Osteoblast (primary cell): Measurements from ENCODE around the gene EPHB2. TPM values are rescaled to one million over a fixed set of nuclear protein-coding genes. Genes with fewer than 3 reads are reported as not detected.

ENCODE experiments used
- DNase-seq: peaks from one replicate; pipeline ENCODE4 v3.0.0; 2011; ENCODE audit warnings: low spot score, mixed read lengths; ENCODE audit not compliant: insufficient read length; ENCODE audit errors: missing footprints
- H2AFZ ChIP-seq: 2 replicates; pipeline ENCODE4 v1.6.0; 2011; ENCODE audit warnings: mild to moderate bottlenecking, low read length
- H3K27ac ChIP-seq: 2 replicates; pipeline ENCODE4 v1.5.1; 2011; ENCODE audit warnings: mild to moderate bottlenecking, low read depth, low read length, moderate library complexity
- H3K27me3 ChIP-seq: 2 replicates; pipeline ENCODE4 v1.6.0; 2012; ENCODE audit warnings: mild to moderate bottlenecking, control low read depth, inconsistent platforms, low read length, moderate library complexity; ENCODE audit not compliant: insufficient read depth
- H3K36me3 ChIP-seq: 2 replicates; pipeline ENCODE4 v1.5.1; 2011; ENCODE audit warnings: mild to moderate bottlenecking, low read length, control low read depth, moderate library complexity; ENCODE audit not compliant: insufficient read depth
- H3K4me1 ChIP-seq: 2 replicates; pipeline ENCODE4 v1.5.1; 2011; ENCODE audit warnings: mild to moderate bottlenecking, low read length, control low read depth, moderate library complexity; ENCODE audit not compliant: insufficient read depth
- H3K4me2 ChIP-seq: 2 replicates; pipeline ENCODE4 v1.6.0; 2011; ENCODE audit warnings: mild to moderate bottlenecking, low read length; ENCODE audit not compliant: insufficient read depth
- H3K4me3 ChIP-seq: fragments of 200-600 bp; sonication (generic); 3 replicates; pipeline ENCODE4 v1.5.1; 2012; ENCODE audit warnings: mild to moderate bottlenecking, low read length, inconsistent platforms; ENCODE audit not compliant: insufficient read depth
- H3K79me2 ChIP-seq: 2 replicates; pipeline ENCODE4 v1.6.0; 2012; ENCODE audit warnings: mild to moderate bottlenecking, low read length, control low read depth, inconsistent platforms; ENCODE audit not compliant: insufficient read depth
- H3K9me3 ChIP-seq: 2 replicates; pipeline ENCODE4 v1.5.1; 2011; ENCODE audit warnings: low read depth, low read length, control low read depth
- H4K20me1 ChIP-seq: 2 replicates; pipeline ENCODE4 v1.6.0; 2012; ENCODE audit warnings: mild to moderate bottlenecking, low read length, control low read depth; ENCODE audit not compliant: insufficient read depth
- CTCF ChIP-seq: IDR thresholded peaks from 2 replicates; pipeline ENCODE4 v1.5.1; 2011; ENCODE audit warnings: mild to moderate bottlenecking, low read depth, low read length, moderate library complexity; ENCODE audit errors: extremely low read depth
- total RNA-seq: library from RNA; depleted of rRNA; stranded (reverse); fragments of >200 nt; gene quantifications from 2 replicates; pipeline ENCODE4 v1.2.3, GENCODE V29; 2012

Gene EPHB2
- total RNA-seq, 1 donor: 8.7 TPM

GRCh38 chr1:22949822-22950331 is 239.2 kb downstream of the EPHB2 start:
- TF ChIP-seq CTCF: no peak
- H3K4me1 ChIP-seq: no peaks in the 10 kb centered on the region
- H3K79me2 ChIP-seq: no peaks in the 10 kb centered on the region
- H3K27me3 ChIP-seq: peaks cover 62% of the 10 kb centered on the region
- no peaks in the 10 kb centered on the region for H3K36me3 ChIP-seq
- no peak overlapping the region for H3K27ac ChIP-seq
- H3K4me3 ChIP-seq: no peak overlapping the region
- H3K9me3 ChIP-seq: no peaks in the 10 kb centered on the region
- H3K4me2 ChIP-seq: no peak overlapping the region
- DNase-seq: peak; percentile 67
- H4K20me1 ChIP-seq: no peaks in the 10 kb centered on the region
- H2AFZ ChIP-seq: no peak overlapping the region

- H4K20me1 ChIP-seq: no peaks in the 10 kb centered on the region
- no peaks in the 10 kb centered on the region for H3K4me1 ChIP-seq
- peaks cover 69% of the 10 kb centered on the region for H3K27me3 ChIP-seq
- no peak for TF ChIP-seq CTCF
- H3K4me3 ChIP-seq: no peak overlapping the region
- DNase-seq: no peak
- H2AFZ ChIP-seq: no peak overlapping the region
- no peaks in the 10 kb centered on the region for H3K9me3 ChIP-seq
- H3K79me2 ChIP-seq: no peaks in the 10 kb centered on the region
- no peak overlapping the region for H3K4me2 ChIP-seq
- no peaks in the 10 kb centered on the region for H3K36me3 ChIP-seq
- H3K27ac ChIP-seq: no peak overlapping the region
These were observed 241.2 kb downstream of the EPHB2 start for GRCh38 chr1:22951796-22952195.

- TF ChIP-seq CTCF: no peak
- Histone ChIP-seq H3K4me3 (no peak overlapping the region), H3K79me2 (no peaks in the 10 kb centered on the region), H4K20me1 (no peaks in the 10 kb centered on the region), H3K9me3 (no peaks in the 10 kb centered on the region), H3K27me3 (peaks cover 63% of the 10 kb centered on the region), H3K27ac (no peak overlapping the region), H3K4me2 (no peak overlapping the region), H3K4me1 (no peaks in the 10 kb centered on the region), H2AFZ (no peak overlapping the region), H3K36me3 (no peaks in the 10 kb centered on the region)
- DNase-seq: no peak
These were observed 242.0 kb downstream of the EPHB2 start for GRCh38 chr1:22952694-22953056.

GRCh38 chr1:22953057-22953739 is 242.6 kb downstream of the EPHB2 start:
- no peaks in the 10 kb centered on the region for H4K20me1 ChIP-seq
- TF ChIP-seq CTCF: no peak
- no peak overlapping the region for H3K4me2 ChIP-seq
- H3K27ac ChIP-seq: no peak overlapping the region
- no peaks in the 10 kb centered on the region for H3K36me3 ChIP-seq
- no peak overlapping the region for H2AFZ ChIP-seq
- H3K4me3 ChIP-seq: no peak overlapping the region
- H3K4me1 ChIP-seq: no peaks in the 10 kb centered on the region
- no peaks in the 10 kb centered on the region for H3K9me3 ChIP-seq
- H3K79me2 ChIP-seq: no peaks in the 10 kb centered on the region
- DNase-seq: no peak
- peaks cover 59% of the 10 kb centered on the region for H3K27me3 ChIP-seq
